Type B pancreatic cell (in vitro differentiated cells): ENCODE measurements around the gene ITIH3. TPM values are rescaled to one million over a fixed set of nuclear protein-coding genes. Genes with fewer than 3 reads are reported as not detected.
A peak's percentile ranks its signal among the peaks of the same experiment; 100 is the strongest.

Source experiments
- DNase-seq: peaks from one replicate; pipeline ENCODE4 v3.0.0; 2021; ENCODE audit warnings: mixed read lengths; ENCODE audit not compliant: unreplicated experiment; ENCODE audit errors: extremely low spot score
- H3K27ac Mint-ChIP-seq: 2 replicates; pipeline ENCODE4 v1.8.0; 2021; ENCODE audit warnings: mild to moderate bottlenecking, mixed read lengths
- H3K27me3 Mint-ChIP-seq: 2 replicates; pipeline ENCODE4 v1.8.0; 2021; ENCODE audit warnings: mixed read lengths
- H3K36me3 Mint-ChIP-seq: 2 replicates; pipeline ENCODE4 v1.8.0; 2021; ENCODE audit warnings: mixed read lengths
- H3K4me1 Mint-ChIP-seq: one replicate; pipeline ENCODE4 v1.8.0; 2021; ENCODE audit warnings: mixed read lengths; ENCODE audit not compliant: unreplicated experiment
- H3K4me3 Mint-ChIP-seq: 2 replicates; pipeline ENCODE4 v1.8.0; 2021; ENCODE audit warnings: mild to moderate bottlenecking, mixed read lengths
- H3K9me3 Mint-ChIP-seq: 2 replicates; pipeline ENCODE4 v1.8.0; 2021; ENCODE audit warnings: mixed read lengths
- total RNA-seq: library from RNA; stranded (reverse); gene quantifications from 2 replicates; pipeline ENCODE4 v1.2.1, GENCODE V29; 2021; ENCODE audit warnings: low replicate concordance
- TF ChIP-seq, protein P1 (sequence below): fragments of 200-600 bp; sonication (generic); conservative IDR thresholded peaks from 2 replicates; pipeline ENCODE4 v1.5.0; 2021; ENCODE audit warnings: antibody characterized with exemption, mild to moderate bottlenecking

Gene ITIH3
- total RNA-seq, 1 donor from 2014 or later, result 0.97 TPM

DNA sequence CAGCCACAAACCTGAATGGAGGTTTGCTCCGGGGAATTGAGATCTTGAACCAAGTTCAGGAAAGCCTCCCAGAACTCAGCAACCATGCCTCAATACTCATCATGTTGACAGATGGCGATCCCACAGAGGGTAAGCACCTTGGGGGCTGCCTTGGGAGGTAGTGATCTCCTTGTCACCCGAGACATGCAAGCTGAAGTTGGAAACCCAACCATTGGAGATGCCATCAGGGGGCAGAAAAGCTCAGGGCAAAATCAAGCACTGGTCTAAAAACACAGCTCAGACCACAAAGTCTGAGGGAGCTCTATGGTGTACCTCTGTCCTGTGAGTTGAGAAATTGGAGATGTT lies 11.4 kb upstream of the ITIH3 start:
- DNase-seq, result no peak
- H3K4me3 Mint-ChIP-seq, result no peak overlapping the region
- no peaks in the 10 kb centered on the region for H3K4me1 Mint-ChIP-seq
- TF ChIP-seq, protein P1, sequence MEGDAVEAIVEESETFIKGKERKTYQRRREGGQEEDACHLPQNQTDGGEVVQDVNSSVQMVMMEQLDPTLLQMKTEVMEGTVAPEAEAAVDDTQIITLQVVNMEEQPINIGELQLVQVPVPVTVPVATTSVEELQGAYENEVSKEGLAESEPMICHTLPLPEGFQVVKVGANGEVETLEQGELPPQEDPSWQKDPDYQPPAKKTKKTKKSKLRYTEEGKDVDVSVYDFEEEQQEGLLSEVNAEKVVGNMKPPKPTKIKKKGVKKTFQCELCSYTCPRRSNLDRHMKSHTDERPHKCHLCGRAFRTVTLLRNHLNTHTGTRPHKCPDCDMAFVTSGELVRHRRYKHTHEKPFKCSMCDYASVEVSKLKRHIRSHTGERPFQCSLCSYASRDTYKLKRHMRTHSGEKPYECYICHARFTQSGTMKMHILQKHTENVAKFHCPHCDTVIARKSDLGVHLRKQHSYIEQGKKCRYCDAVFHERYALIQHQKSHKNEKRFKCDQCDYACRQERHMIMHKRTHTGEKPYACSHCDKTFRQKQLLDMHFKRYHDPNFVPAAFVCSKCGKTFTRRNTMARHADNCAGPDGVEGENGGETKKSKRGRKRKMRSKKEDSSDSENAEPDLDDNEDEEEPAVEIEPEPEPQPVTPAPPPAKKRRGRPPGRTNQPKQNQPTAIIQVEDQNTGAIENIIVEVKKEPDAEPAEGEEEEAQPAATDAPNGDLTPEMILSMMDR, result no peak
- no peaks in the 10 kb centered on the region for H3K9me3 Mint-ChIP-seq
- H3K27me3 Mint-ChIP-seq, result peaks cover 20% of the 10 kb centered on the region
- H3K36me3 Mint-ChIP-seq, result no peaks in the 10 kb centered on the region
- no peak overlapping the region for H3K27ac Mint-ChIP-seq

DNA sequence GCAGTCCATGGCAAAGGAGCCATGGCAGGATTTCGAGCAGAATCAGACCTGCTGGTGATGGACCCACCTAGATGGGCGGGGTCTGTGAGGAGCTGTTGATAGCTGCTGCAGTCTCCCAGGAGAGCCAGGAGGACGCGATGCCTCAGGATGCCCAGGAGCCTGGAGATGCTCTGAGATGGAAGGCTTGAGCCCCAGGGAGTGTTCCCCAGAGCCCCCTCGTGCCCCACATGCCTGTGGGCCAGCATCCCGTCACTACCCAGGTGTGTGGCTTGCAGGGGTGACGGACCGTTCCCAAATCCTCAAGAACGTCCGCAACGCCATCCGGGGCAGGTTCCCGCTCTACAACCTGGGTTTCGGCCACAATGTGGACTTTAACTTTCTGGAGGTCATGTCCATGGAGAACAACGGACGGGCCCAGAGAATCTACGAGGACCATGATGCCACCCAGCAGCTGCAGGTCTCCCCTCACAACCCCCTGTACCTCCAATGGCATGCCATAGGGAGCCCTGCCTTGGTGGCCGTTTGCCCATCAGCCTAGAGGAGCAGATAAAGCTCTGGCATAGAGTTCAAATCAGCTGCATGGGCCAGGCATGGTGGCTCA lies 10.5 kb upstream of the ITIH3 start:
- Mint-ChIP-seq H3K27me3 (peaks cover 23% of the 10 kb centered on the region), H3K36me3 (no peaks in the 10 kb centered on the region), H3K27ac (no peak overlapping the region), H3K9me3 (no peaks in the 10 kb centered on the region), H3K4me3 (no peak overlapping the region), H3K4me1 (no peaks in the 10 kb centered on the region)
- TF ChIP-seq, protein P1, result no peak
- DNase-seq, result no peak

- DNase-seq, result no peak
- TF ChIP-seq, protein P1, result no peak
- Mint-ChIP-seq H3K9me3 (no peaks in the 10 kb centered on the region), H3K36me3 (no peaks in the 10 kb centered on the region), H3K27ac (peak overlapping the region; percentile 26), H3K4me3 (no peak overlapping the region), H3K4me1 (no peaks in the 10 kb centered on the region), H3K27me3 (peaks cover 20% of the 10 kb centered on the region)
These were observed 9.5 kb upstream of the ITIH3 start for GRCh38 chr3:52784931-52785590.

GRCh38 chr3:52786330-52787215 lies 8.0 kb upstream of the ITIH3 start:
- no peak overlapping the region for H3K4me3 Mint-ChIP-seq
- H3K9me3 Mint-ChIP-seq, result no peaks in the 10 kb centered on the region
- H3K36me3 Mint-ChIP-seq, result no peaks in the 10 kb centered on the region
- DNase-seq, result no peak
- peaks cover 15% of the 10 kb centered on the region for H3K27me3 Mint-ChIP-seq
- H3K27ac Mint-ChIP-seq, result no peak overlapping the region
- TF ChIP-seq, protein P1, result no peak
- H3K4me1 Mint-ChIP-seq, result no peaks in the 10 kb centered on the region

- no peaks in the 10 kb centered on the region for H3K4me1 Mint-ChIP-seq
- no peaks in the 10 kb centered on the region for H3K9me3 Mint-ChIP-seq
- no peaks in the 10 kb centered on the region for H3K36me3 Mint-ChIP-seq
- TF ChIP-seq, protein P1, result no peak
- no peak overlapping the region for H3K4me3 Mint-ChIP-seq
- H3K27me3 Mint-ChIP-seq, result peaks cover 8% of the 10 kb centered on the region
- no peak overlapping the region for H3K27ac Mint-ChIP-seq
- DNase-seq, result no peak
These were observed 7.3 kb upstream of the ITIH3 start for GRCh38 chr3:52787246-52787645.
